Neuronal stem cell (in vitro differentiated cells): ENCODE data around the gene FAM222B. TPM values are rescaled to one million over a fixed set of nuclear protein-coding genes. Genes with fewer than 3 reads are reported as not detected.

Experiments used
- DNase-seq: peaks from one replicate; pipeline ENCODE4 v3.0.0-alpha.2; 2013; ENCODE audit warnings: low spot score
- H2AFZ ChIP-seq: one replicate; pipeline ENCODE4 v1.6.1; 2013; ENCODE audit warnings: mild to moderate bottlenecking, low read length, inconsistent platforms
- H2AK5ac ChIP-seq: 2 replicates; pipeline ENCODE4 v1.6.1; 2013; ENCODE audit warnings: low read depth, mild to moderate bottlenecking, inconsistent platforms, low read length, moderate library complexity, mixed read lengths
- H2BK120ac ChIP-seq: 2 replicates; pipeline ENCODE4 v1.6.1; 2013; ENCODE audit warnings: low read depth, mild to moderate bottlenecking, inconsistent platforms, low read length, moderate library complexity, mixed read lengths
- H2BK12ac ChIP-seq: one replicate; pipeline ENCODE4 v1.6.1; 2013; ENCODE audit warnings: low read length, inconsistent platforms
- H2BK15ac ChIP-seq: 2 replicates; pipeline ENCODE4 v1.6.1; 2013; ENCODE audit warnings: mild to moderate bottlenecking, low read length, inconsistent platforms, mixed read lengths
- H2BK5ac ChIP-seq: one replicate; pipeline ENCODE4 v1.6.1; 2013; ENCODE audit warnings: inconsistent platforms, mild to moderate bottlenecking, low read length, moderate library complexity
- H3K14ac ChIP-seq: one replicate; pipeline ENCODE4 v1.6.1; 2013; ENCODE audit warnings: low read length, inconsistent platforms
- H3K18ac ChIP-seq: 2 replicates; pipeline ENCODE4 v1.6.1; 2013; ENCODE audit warnings: low read length, inconsistent platforms
- H3K23ac ChIP-seq: 2 replicates; pipeline ENCODE4 v1.6.1; 2013; ENCODE audit warnings: low read depth, mild to moderate bottlenecking, mixed read lengths, low read length, inconsistent platforms; ENCODE audit not compliant: poor library complexity
- H3K27ac ChIP-seq: replicated peaks from 3 replicates; pipeline ENCODE4 v1.5.1; 2013; ENCODE audit warnings: low read length, inconsistent platforms
- H3K27me3 ChIP-seq, 3 experiments: 2 replicates each; pipeline ENCODE4 v1.6.1; 2013; ENCODE audit warnings: low read length in 3 of 3, mild to moderate bottlenecking in 2 of 3, inconsistent platforms in 1 of 3, low read depth in 1 of 3, mixed read lengths in 1 of 3, moderate library complexity in 1 of 3; ENCODE audit not compliant: control insufficient read depth in 3 of 3, insufficient read depth in 3 of 3
- H3K36me3 ChIP-seq, 2 donors: replicated peaks in 1 of 2; 2 replicates each; pipeline ENCODE4 v1.6.1; 2013; ENCODE audit warnings: low read length in 2 of 2; ENCODE audit not compliant: control insufficient read depth in 2 of 2, insufficient read depth in 2 of 2
- H3K4ac ChIP-seq: 2 replicates; pipeline ENCODE4 v1.6.1; 2013; ENCODE audit warnings: inconsistent platforms, mild to moderate bottlenecking, low read length, moderate library complexity
- H3K4me1 ChIP-seq, 2 donors: 1 replicate in 1 of 2; 2 replicates in 1 of 2; pipeline ENCODE4 v1.6.1; 2013; ENCODE audit warnings: low read length in 2 of 2, low read depth in 1 of 2; ENCODE audit not compliant: control insufficient read depth in 2 of 2, insufficient read depth in 1 of 2
- H3K4me2 ChIP-seq: one replicate; pipeline ENCODE4 v1.6.1; 2013; ENCODE audit warnings: mild to moderate bottlenecking, low read length, inconsistent platforms; ENCODE audit not compliant: insufficient read depth, poor library complexity, severe bottlenecking
- H3K4me3 ChIP-seq, 2 donors: 2 replicates each; pipeline ENCODE4 v1.5.1; 2013; ENCODE audit warnings: low read length in 2 of 2, mild to moderate bottlenecking in 2 of 2, inconsistent platforms in 1 of 2, moderate library complexity in 1 of 2
- H3K79me1 ChIP-seq: one replicate; pipeline ENCODE4 v1.6.1; 2013; ENCODE audit warnings: low read depth, mild to moderate bottlenecking, inconsistent platforms, low read length, moderate library complexity
- H3K9ac ChIP-seq: one replicate; pipeline ENCODE4 v1.6.1; 2013; ENCODE audit warnings: mild to moderate bottlenecking, low read depth, low read length, inconsistent platforms; ENCODE audit not compliant: poor library complexity
- H3K9me3 ChIP-seq, 2 donors: replicated peaks in 1 of 2; 2 replicates each; pipeline versions ENCODE3 to v1.6.1; 2013; ENCODE audit warnings: low read length in 2 of 2, mild to moderate bottlenecking in 2 of 2, inconsistent platforms in 1 of 2, low read depth in 1 of 2, mixed read lengths in 1 of 2, moderate library complexity in 1 of 2; ENCODE audit not compliant: control insufficient read depth in 2 of 2, insufficient read depth in 1 of 2
- H4K8ac ChIP-seq: one replicate; pipeline ENCODE4 v1.6.1; 2013; ENCODE audit warnings: low read depth, mild to moderate bottlenecking, inconsistent platforms, low read length, moderate library complexity
- H4K91ac ChIP-seq: one replicate; pipeline ENCODE4 v1.6.1; 2013; ENCODE audit warnings: low read length, low read depth, mild to moderate bottlenecking, inconsistent platforms; ENCODE audit not compliant: poor library complexity
- WGBS, 2 donors: extraction: QIAGEN DNeasy Blood & Tissue Kit; methylation state at CpG; one replicate each; pipeline ENCODE4 v1.1.7; 2013; ENCODE audit warnings: missing lambda C conversion rate in 2 of 2, mixed read lengths in 1 of 2; ENCODE audit not compliant: insufficient read length in 2 of 2, insufficient replicate concordance in 1 of 2; ENCODE audit errors: extremely low coverage in 2 of 2; 5-methylcytosine and 5-hydroxymethylcytosine counted together
- small RNA-seq: library from polyadenylated mRNA; stranded (forward); fragments of <200 nt; extraction: miRNeasy Mini kit (QIAGEN cat#:217004); gene quantifications from one replicate; pipeline ENCODE3, GENCODE V24; 2013; ENCODE audit not compliant: insufficient read depth

Gene FAM222B

DNA sequence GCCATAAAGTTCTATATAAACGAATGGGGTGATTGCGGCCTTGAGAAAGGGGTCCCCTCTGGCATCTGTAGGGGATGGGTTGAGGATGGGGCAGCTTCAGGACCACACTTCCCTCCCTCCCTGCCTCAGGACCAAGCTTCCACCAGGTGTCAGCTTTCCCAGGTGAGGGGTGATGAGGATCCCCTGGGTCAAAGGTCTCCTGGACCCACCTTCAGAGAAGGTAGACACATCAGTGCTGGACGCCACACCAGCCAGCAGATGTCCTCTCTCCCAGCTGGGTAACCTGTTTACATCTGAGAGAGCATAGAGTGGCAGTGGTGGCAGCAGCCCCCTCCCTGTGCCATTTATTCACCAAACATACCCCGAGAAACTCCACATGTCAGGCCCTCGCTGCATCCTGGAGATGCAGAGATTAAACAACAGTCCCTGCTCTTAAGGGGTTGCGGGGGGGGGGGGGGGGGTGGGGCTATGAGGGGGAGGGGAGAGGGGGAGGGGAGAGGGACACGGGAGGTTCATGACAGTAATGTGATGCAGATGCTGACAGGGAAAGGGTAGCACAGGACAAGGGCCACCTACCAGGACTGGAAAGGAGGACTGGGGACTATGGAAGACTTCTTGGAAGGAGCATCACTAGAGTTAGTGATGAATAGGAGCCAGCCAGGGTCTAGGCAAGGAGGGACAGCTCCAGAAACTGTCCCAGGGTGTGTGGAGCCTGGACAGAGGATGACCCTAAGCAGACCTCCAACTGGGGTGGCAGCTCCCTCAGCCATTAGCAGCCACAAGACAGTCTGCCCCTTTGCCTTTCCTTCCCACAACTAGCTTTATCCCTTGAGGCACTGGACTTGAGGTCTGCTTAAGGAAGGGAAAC is 135.9 kb downstream of the FAM222B start:
- no peak overlapping the region for H2BK15ac ChIP-seq
- no peak overlapping the region for H2BK12ac ChIP-seq
- no peak overlapping the region for H3K4ac ChIP-seq
- H4K91ac ChIP-seq = no peak overlapping the region
- no peak overlapping the region for H2BK120ac ChIP-seq
- H3K27me3 ChIP-seq = no peaks in the 10 kb centered on the region
- H4K8ac ChIP-seq = no peak overlapping the region
- DNase-seq = no peak
- H2AK5ac ChIP-seq = no peak overlapping the region
- peaks cover 21% of the 10 kb centered on the region in 2 donors for H3K4me1 ChIP-seq
- no peak overlapping the region for H2AFZ ChIP-seq
- H3K18ac ChIP-seq = no peak overlapping the region
- H2BK5ac ChIP-seq = no peak overlapping the region
- H3K36me3 ChIP-seq = peaks cover 16 to 39% of the 10 kb centered on the region in 2 donors
- H3K27ac ChIP-seq = no peak overlapping the region
- peaks cover 9% of the 10 kb centered on the region for H3K79me1 ChIP-seq
- H3K9me3 ChIP-seq = no peaks in the 10 kb centered on the region
- no peak overlapping the region for H3K9ac ChIP-seq
- no peak overlapping the region for H3K14ac ChIP-seq
- WGBS, 2 donors = no CpG with 5 or more reads among the region's 7 CpGs
- no peak overlapping the region for H3K4me3 ChIP-seq
- H3K4me2 ChIP-seq = no peak overlapping the region
- no peak overlapping the region for H3K23ac ChIP-seq

Small RNA genes lying within 50 kb of the gene (small RNA-seq; reads per million reads assigned to genes)
- gene RF00019 (not detected), gene SNORD42A (not detected), gene SNORD42B (2.0 reads per million), gene SNORD4A (not detected), gene SNORD4B (not detected)
